Skeletal muscle cell (primary cell): Measurements from ENCODE around the gene PRLR.

ENCODE experiments used
- DNase-seq: peaks from one replicate; pipeline ENCODE4 v3.0.0-alpha.2; 2010; ENCODE audit warnings: low read depth
- H3K4me3 ChIP-seq: 2 replicates; pipeline ENCODE4 v1.5.1; 2011; ENCODE audit warnings: low read depth, mild to moderate bottlenecking, control low read depth, low read length, moderate library complexity

Gene PRLR

DNA sequence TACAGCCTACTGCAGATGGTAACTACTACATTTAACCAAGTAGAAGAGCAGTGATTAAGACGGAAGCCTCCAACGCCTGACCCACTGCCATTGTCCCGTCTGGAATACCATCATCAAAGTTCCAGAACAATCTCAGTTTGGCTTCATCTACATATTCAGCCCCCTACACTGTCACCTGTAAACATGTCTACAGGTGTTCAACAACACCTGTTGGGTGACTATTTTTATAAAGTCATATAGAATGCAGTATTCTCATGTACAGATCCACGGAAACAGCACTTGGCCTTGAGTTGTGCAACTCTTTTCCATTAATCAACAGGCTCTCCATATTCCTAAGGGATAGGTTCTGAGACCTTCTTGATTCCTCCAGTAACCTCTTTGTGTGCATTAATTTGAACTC is 129.3 kb downstream of the PRLR start:
- no peak for DNase-seq
- no peak overlapping the region for H3K4me3 ChIP-seq

DNA sequence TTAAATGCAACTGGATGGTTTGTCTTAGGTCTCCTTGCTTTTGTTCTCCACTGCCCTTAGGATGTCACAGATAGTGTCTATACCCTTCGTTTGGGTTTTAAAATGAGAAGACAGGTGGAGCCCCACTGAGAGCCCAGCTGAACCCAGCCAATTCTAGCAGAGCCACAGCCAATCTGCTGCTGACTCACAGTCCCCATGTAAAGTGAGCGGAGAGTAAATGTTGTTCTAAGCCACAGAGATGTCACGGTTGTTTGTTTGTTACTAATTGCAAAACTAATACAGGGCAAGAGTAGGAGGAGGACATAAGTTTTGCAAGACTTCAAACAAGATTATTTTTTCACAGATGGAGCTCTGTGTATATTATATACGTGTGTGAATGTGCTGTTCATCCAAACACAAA is 132.1 kb downstream of the PRLR start:
- DNase-seq, result no peak
- H3K4me3 ChIP-seq, result no peak overlapping the region

GRCh38 chr5:35096932-35097331 is 133.4 kb downstream of the PRLR start:
- no peak for DNase-seq
- H3K4me3 ChIP-seq, result no peak overlapping the region

- H3K4me3 ChIP-seq, result no peak overlapping the region
- DNase-seq, result no peak
Measured at GRCh38 chr5:35096216-35096615, 134.1 kb downstream of the PRLR start.

- no peak for DNase-seq
- H3K4me3 ChIP-seq, result no peak overlapping the region
Measured at GRCh38 chr5:35095366-35095765, 134.9 kb downstream of the PRLR start.

DNA sequence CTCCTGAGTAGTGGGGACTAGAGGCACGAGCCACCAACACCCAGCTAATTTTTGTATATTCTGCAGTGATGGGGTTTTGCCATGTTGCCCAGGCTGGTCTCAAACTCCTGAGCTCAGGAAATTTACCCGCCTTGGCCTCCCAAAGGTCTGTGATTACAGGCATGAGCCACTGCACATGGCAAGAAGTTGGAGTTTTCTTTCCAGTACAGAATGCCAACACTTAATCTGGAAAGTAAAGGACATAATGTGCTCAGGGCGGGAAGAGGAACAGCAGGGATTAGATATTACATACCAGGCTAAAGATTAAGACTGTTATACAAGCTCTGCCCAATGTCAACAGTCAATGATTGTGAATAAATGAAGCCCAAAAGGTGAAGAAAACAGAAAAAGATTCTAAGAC is 135.3 kb downstream of the PRLR start:
- no peak for DNase-seq
- no peak overlapping the region for H3K4me3 ChIP-seq

GRCh38 chr5:35092703-35093102 is 137.6 kb downstream of the PRLR start:
- no peak for DNase-seq
- no peak overlapping the region for H3K4me3 ChIP-seq

- H3K4me3 ChIP-seq, result no peak overlapping the region
- no peak for DNase-seq
Measured at GRCh38 chr5:35091704-35092103, 138.6 kb downstream of the PRLR start.

GRCh38 chr5:35089334-35090314 is 140.7 kb downstream of the PRLR start:
- DNase-seq, result no peak
- no peak overlapping the region for H3K4me3 ChIP-seq

- no peak for DNase-seq
- no peak overlapping the region for H3K4me3 ChIP-seq
Measured at GRCh38 chr5:35087991-35088390, 142.3 kb downstream of the PRLR start.

DNA sequence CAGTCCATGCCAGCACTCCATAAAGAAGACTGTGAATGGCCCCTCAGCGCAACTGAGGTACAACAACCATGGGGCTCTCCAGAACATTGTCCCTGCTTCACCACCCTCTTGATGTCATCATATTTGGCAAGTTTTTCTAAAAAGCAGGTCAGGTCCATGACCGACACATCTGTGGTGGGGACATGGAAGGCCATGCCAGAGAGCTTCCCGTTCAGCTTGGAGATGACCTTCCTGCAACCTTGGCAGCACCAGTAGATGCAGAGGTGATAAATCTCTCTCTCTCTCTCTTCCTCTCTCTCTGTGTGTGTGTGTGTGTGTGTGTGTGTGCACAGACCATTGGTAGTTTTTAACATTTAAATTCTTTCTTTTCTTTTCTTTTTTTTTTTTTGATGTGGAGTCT is 147.1 kb downstream of the PRLR start:
- DNase-seq, result no peak
- H3K4me3 ChIP-seq, result no peak overlapping the region

GRCh38 chr5:35082530-35082929 is 147.8 kb downstream of the PRLR start:
- DNase-seq, result no peak
- H3K4me3 ChIP-seq, result no peak overlapping the region

GRCh38 chr5:35081134-35081533 is 149.2 kb downstream of the PRLR start:
- no peak overlapping the region for H3K4me3 ChIP-seq
- DNase-seq, result no peak

- H3K4me3 ChIP-seq, result no peak overlapping the region
- no peak for DNase-seq
Measured at GRCh38 chr5:35073160-35073559, 157.1 kb downstream of the PRLR start.

GRCh38 chr5:35069188-35069587 is 161.1 kb downstream of the PRLR start:
- no peak overlapping the region for H3K4me3 ChIP-seq
- DNase-seq, result no peak

DNA sequence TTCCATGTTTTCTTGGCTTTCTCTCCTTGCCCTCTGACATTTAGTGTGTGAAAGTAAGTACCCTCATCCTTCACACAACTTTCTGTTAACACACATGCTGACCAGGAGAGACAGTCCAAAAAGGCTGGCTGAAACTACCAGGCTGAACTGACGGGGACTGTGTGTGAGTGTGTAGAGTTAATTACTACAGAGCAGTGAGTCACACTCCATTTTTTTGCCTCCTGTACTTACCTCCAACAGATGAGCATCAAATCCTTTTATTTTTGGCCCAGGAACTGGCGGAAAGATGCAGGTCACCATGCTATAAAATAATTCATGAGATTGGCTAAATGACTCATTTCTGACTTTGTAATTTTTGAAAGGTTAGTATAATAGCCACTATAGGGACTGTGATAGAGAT is 162.3 kb downstream of the PRLR start:
- H3K4me3 ChIP-seq, result no peak overlapping the region
- no peak for DNase-seq

GRCh38 chr5:35066260-35066795 is 164.0 kb downstream of the PRLR start:
- no peak overlapping the region for H3K4me3 ChIP-seq
- DNase-seq, result no peak

- no peak for DNase-seq
- H3K4me3 ChIP-seq, result no peak overlapping the region
Measured at GRCh38 chr5:35063414-35063813, 166.9 kb downstream of the PRLR start.

DNA sequence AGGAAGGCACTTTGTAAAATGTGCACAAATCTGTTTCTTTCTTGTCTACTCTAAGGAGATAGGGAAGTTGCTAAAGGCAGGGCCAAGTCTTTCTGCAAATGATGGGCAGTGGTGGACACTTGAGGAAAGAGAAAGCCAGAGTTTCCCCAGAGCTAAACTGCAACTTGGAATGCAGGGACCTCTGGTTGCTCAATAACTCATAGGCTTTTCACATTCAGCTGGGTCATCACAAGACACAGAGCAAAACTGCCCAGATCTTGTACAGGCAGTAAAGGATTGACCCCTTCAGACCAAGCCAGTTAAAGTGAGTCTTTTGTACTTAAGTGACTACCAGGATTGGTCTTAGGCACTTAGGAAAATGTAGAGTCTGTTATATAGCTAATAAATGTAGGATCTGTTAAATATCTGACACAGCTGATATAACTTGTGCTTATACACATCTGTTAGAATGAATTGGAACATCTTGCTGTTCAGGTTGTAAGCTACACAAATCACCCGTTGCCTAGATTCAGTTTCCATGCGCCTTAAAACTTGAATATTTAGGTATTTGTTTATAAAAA is 169.0 kb downstream of the PRLR start:
- DNase-seq, result peak; percentile 18

GRCh38 chr5:35060236-35060635 is 170.1 kb downstream of the PRLR start:
- DNase-seq, result no peak
- H3K4me3 ChIP-seq, result no peak overlapping the region

More for the DNA sequence above, 169.0 kb downstream of the PRLR start:
- no peak overlapping the region for H3K4me3 ChIP-seq

GRCh38 chr5:35059251-35059650 is 171.0 kb downstream of the PRLR start:
- H3K4me3 ChIP-seq, result no peak overlapping the region
- no peak for DNase-seq
